Activated CD4-positive, alpha-beta T cell treated with anti-CD3 and anti-CD28 coated beads for 36 hours (primary cell): Measurements from ENCODE around the gene ZNF764. TPM values are rescaled to one million over a fixed set of nuclear protein-coding genes. Genes with fewer than 3 reads are reported as not detected.
A peak's percentile ranks its signal among the peaks of the same experiment; 100 is the strongest.

Experiments used
- ATAC-seq: fragments of 200-7000 bp; cut with Tn5 transposase; one replicate; pipeline ENCODE4 v1.10.0; 2021; ENCODE audit warnings: mild to moderate bottlenecking, moderate library complexity
- CTCF ChIA-PET: fragments of 350-600 bp; sonication (Branson Sonifier 250); formaldehyde crosslinking; loops from one replicate; lab custom pipeline; 2021; ENCODE audit warnings: antibody characterized with exemption; lab: Charles Lee
- POLR2A ChIA-PET: fragments of 350-600 bp; sonication (Branson Sonifier 250); formaldehyde crosslinking; loops from one replicate; lab custom pipeline; 2021; ENCODE audit warnings: antibody characterized with exemption, inconsistent platforms; lab: Charles Lee
- DNase-seq: peaks from one replicate; pipeline ENCODE4 v3.0.0-alpha.2; 2020
- H3K27ac Mint-ChIP-seq: one replicate; pipeline ENCODE4 v1.8.0; 2021; ENCODE audit warnings: mixed read lengths
- H3K27me3 Mint-ChIP-seq: one replicate; pipeline ENCODE4 v1.8.0; 2021; ENCODE audit warnings: mixed read lengths
- H3K36me3 Mint-ChIP-seq: one replicate; pipeline ENCODE4 v1.8.0; 2021; ENCODE audit warnings: low read depth, mixed read lengths
- H3K4me1 Mint-ChIP-seq: one replicate; pipeline ENCODE4 v1.8.0; 2021; ENCODE audit warnings: mixed read lengths
- H3K4me3 Mint-ChIP-seq: one replicate; pipeline ENCODE4 v1.8.0; 2021; ENCODE audit warnings: mild to moderate bottlenecking, moderate library complexity, mixed read lengths
- H3K9me3 Mint-ChIP-seq: one replicate; pipeline ENCODE4 v1.8.0; 2021; ENCODE audit warnings: low read depth, mixed read lengths
- intact Hi-C, 2 experiments: fragments of 100-400 bp; cut with DNase I in 1 of 2; cut with micrococcal nuclease in 1 of 2; formaldehyde crosslinking; loops; one replicate each; pipeline versions ENCODE4 v1.14.2 to v1.15.1; 2022 to 2024; cut with DNase I, micrococcal nuclease
- total RNA-seq, 2 experiments: library from RNA; stranded (reverse); gene quantifications; one replicate each; pipeline ENCODE4 v1.2.3, GENCODE V29; 2021

Gene ZNF764
- total RNA-seq, 2 experiments from 2014 or later = 8.0 to 11.2 TPM

DNA sequence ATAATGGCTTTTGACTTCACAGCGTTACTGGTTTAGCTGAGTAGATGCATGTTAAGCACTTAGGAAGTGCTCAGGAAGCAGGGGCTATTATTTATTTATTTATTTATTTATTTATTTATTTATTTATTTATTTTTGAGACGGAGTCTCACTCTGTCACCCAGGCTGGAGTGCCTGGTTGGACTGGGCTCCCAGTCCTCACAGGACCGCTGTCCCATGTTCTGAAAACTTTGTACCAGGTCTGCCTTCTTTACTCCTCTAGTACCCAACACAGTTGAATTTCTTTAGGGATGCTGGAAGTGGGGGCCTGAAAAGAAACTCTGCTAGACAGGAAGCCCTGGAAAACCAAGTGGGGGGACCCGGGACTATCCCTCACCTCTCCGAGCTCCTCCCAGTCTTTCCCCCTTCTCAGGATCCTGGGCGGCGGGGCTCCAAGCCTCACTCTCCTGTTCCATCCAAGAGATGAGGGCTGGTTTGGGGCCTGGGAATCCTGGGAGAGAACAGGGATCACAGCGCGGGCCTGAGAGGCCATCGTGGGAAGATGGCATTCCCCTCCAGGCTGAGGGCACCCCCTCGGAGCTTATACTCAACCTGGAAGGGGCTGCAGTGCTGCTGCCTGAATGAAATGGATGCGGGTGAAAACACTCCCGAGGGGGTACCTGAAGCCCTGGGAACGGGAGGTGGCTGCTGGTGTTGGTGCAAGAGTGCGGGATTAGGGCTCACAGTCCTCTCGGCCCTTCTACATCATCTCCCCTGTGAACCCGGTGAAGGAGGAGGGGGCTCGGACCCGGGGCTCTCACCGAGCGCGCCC, 12.7 kb upstream of the ZNF764 start:
- peaks cover 63% of the 10 kb centered on the region for H3K4me1 Mint-ChIP-seq
- H3K9me3 Mint-ChIP-seq = no peaks in the 10 kb centered on the region
- ChIA-PET CTCF (interaction anchor here (1.1 to 1.6 kb wide), 4 partner anchors 15 to 44 kb away, joined by 3 to 7 read pairs (median 3); partner anchors contain the start of gene ZNF785), POLR2A (interaction anchor here (1.2 to 2.2 kb wide), 4 partner anchors 13 to 141 kb away, joined by 5 to 21 read pairs (median 9); partner anchors contain the start of genes DCTPP1, ZNF747 and ZNF764)
- no peaks in the 10 kb centered on the region for H3K27me3 Mint-ChIP-seq
- peaks cover 8% of the 10 kb centered on the region for H3K36me3 Mint-ChIP-seq
- peak overlapping the region; percentile 87 for H3K4me3 Mint-ChIP-seq
- ATAC-seq = no peak
- DNase-seq = peak; percentile 34
- intact Hi-C loops = loop anchor here (1.0 kb wide), 2 partner anchors 13 to 36 kb away; partner anchors contain the start of gene ZNF764 (in 1 of the 2)
- H3K27ac Mint-ChIP-seq = peak overlapping the region; percentile 93

DNA sequence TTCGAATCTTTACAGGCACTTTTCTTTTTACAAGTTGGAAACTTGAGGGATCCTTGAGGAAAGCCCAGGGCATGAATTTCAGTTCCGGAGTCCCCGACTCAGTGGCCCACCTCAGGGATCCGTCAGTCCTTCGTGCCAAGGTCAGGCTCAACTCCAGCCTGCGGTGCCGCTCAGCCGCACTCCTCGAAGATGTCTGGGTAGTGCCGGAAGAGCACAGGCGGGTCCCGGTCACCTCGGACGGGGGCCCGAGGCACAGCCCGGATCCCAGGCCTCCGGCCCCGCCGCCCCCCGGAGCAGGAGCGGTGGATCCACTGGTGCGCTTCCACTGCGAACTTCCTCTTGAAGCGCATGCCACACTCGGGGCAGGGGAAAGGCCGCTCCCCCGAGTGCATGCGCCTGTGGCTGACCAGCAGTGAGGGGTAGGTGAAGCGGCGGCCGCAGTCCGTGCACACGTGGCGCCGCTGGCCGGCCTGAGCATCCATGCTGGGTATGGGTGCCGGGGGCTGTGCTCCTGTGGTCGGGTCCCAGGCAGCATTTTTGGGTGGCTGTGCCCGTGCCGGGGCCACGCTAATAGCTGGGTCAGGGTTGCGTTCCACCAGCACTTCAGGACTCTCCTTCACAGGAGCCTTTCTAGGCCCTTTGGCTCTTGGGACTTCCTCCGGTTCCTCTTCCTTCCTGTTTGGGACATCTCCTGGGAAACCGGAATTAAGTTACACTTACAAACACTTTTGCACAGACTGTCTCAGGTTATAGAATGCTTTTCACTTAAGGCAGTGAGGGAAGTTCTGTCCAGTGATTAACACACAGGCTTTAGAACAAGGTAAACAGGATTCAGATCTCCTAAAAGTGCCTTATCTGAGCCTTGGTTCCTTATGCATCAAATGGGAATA, 11.8 kb upstream of the ZNF764 start:
- CTCF ChIA-PET = interaction anchor here (1.1 to 1.2 kb wide), 2 partner anchors 34 to 43 kb away, joined by 3 read pairs; no protein-coding TSS in a partner anchor
- no peak overlapping the region for H3K27ac Mint-ChIP-seq

DNA sequence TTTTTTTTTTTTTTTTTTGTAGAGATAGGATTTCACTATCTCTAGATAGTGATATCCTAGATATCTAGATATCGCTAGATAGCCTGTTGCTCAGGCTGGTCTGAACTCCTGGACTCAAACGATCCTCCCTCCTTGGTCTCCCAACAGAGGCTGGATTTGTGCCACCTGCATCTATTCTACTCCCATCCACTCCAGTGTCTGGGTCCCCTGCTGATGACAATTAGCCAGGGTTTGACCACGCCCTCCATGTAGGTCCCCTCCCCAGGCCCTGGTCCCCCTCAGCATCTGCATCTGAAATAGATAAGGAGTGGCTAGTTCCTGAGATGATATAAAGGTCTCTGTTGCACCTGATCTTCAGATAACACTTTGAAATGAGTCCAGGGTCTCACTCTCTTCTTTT, 11.1 kb upstream of the ZNF764 start:
- H3K27me3 Mint-ChIP-seq = no peaks in the 10 kb centered on the region
- peaks cover 5% of the 10 kb centered on the region for H3K36me3 Mint-ChIP-seq
- ChIA-PET POLR2A (interaction anchor here (1.2 kb wide), 1 partner anchor 97 kb away, joined by 4 read pairs; the partner anchor contains the start of gene ITGAL), CTCF (no interaction called here)
- DNase-seq (no peak), ATAC-seq (no peak)
- no peak overlapping the region for H3K4me3 Mint-ChIP-seq
- H3K27ac Mint-ChIP-seq = peak overlapping the region; percentile 60
- intact Hi-C loops = loop anchor here in 1 of 2 experiments (5.0 kb wide), 2 partner anchors 88 to 97 kb away; partner anchors contain the start of genes FBRS and ITGAL
- peaks cover 50% of the 10 kb centered on the region for H3K4me1 Mint-ChIP-seq
- no peaks in the 10 kb centered on the region for H3K9me3 Mint-ChIP-seq

More for the DNA sequence above, 11.8 kb upstream of the ZNF764 start:
- H3K9me3 Mint-ChIP-seq = no peaks in the 10 kb centered on the region
- intact Hi-C loops = loop anchor here in 1 of 2 experiments (5.0 kb wide), 2 partner anchors 87 to 98 kb away; partner anchors contain the start of genes FBRS and ITGAL
- no peak for ATAC-seq
- no peak overlapping the region for H3K4me3 Mint-ChIP-seq
- no peak for DNase-seq
- POLR2A ChIA-PET = interaction anchor here (1.2 kb wide), 1 partner anchor 140 kb away, joined by 5 read pairs; the partner anchor contains the start of gene DCTPP1
- no peaks in the 10 kb centered on the region for H3K27me3 Mint-ChIP-seq
- H3K4me1 Mint-ChIP-seq = peaks cover 54% of the 10 kb centered on the region
- peaks cover 8% of the 10 kb centered on the region for H3K36me3 Mint-ChIP-seq

DNA sequence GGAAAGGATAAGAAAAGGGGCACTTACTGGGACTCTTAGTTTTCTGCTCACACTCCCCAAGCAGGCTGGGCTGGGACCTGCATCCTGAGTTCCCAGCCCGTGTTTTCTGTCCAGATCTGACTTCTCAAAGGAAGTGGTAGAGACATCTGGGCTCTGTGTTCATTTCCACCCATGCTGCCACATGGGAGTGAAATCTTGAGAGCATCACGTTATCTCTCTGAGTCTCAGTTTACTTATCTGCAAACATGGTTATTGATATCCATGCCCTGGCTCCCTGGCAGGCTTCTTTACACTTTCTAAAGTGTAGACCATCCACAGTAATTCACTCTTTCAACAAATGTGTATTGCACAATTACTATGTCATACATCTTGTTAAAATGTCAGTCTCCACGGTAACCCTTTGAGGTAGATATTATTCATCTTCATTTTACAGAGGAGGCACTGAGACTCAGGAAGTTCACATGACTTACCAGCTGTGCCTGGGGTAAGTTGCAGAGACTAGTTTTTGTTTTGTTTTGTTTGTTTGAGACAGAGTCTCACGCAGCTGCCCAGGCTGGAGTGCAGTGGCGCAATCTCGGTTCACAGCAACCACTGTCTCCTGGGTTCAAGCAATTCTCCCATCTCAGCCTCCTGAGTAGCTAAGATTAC, 9.9 kb upstream of the ZNF764 start:
- H3K36me3 Mint-ChIP-seq = peaks cover 4% of the 10 kb centered on the region
- ATAC-seq (peak; percentile 52), DNase-seq (peak; percentile 74)
- H3K27me3 Mint-ChIP-seq = no peaks in the 10 kb centered on the region
- intact Hi-C loops = loop anchor here (1.0 to 5.0 kb wide), 5 partner anchors 10 to 97 kb away; partner anchors contain the start of genes ZNF764 (in 2 of the 2), FBRS (in 1 of the 2) and ITGAL (in 1 of the 2)
- ChIA-PET POLR2A (interaction anchor here (0.7 to 1.2 kb wide), 4 partner anchors 10 to 96 kb away, joined by 3 to 6 read pairs (median 5); partner anchors contain the start of genes ITGAL, ZNF689, ZNF747 and ZNF764), CTCF (interaction anchor here (0.6 to 0.8 kb wide), 4 partner anchors 32 to 138 kb away, joined by 3 read pairs; partner anchors contain the start of genes DCTPP1 and ITGAL)
- H3K27ac Mint-ChIP-seq = peak overlapping the region; percentile 98
- H3K4me1 Mint-ChIP-seq = peaks cover 45% of the 10 kb centered on the region
- no peaks in the 10 kb centered on the region for H3K9me3 Mint-ChIP-seq
- peak overlapping the region; percentile 63 for H3K4me3 Mint-ChIP-seq

DNA sequence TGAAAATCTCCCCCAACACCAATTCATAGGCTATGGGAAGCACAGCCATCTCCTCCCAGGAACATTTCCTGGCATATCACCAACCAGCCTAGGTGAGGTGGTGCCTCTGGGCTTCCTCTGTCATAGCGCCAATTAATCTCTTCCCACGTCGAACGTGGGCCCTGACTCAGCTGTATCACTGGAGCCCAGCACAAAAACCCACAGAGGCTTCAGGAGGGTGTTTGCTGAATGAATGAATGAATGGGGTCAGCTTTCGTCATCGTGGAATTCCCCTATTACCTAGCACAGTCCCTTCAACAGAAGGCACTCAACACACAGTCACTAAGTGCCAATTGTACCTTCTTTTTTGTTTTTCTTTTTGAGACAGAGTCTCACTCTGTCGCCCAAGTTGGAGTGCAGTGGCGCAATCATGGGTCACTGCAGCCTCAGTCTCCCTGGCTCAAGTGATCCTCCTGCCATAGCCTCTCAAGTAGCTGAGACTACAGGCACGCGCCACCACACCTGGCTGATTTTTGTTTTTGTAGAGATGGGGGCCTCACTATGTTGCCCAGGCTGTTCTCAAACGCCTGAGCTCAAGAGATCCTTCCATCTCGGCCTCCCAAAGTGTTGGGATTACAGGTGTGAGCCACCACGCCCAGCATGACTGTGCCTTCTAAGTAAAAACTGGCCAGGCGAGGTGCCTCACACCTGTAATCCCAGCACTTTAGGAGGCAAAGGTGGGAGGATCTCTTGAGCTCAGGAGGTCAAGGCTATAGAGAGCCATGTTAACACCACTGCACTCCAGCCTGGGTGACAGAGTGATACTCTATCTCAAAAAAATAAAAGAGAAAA, 9.2 kb upstream of the ZNF764 start:
- Mint-ChIP-seq H3K27me3 (no peaks in the 10 kb centered on the region), H3K36me3 (peaks cover 3% of the 10 kb centered on the region), H3K4me3 (peak overlapping the region; percentile 63), H3K4me1 (peaks cover 42% of the 10 kb centered on the region), H3K9me3 (no peaks in the 10 kb centered on the region), H3K27ac (peak overlapping the region; percentile 98)
- ChIA-PET POLR2A (interaction anchor here (0.7 to 1.1 kb wide), 6 partner anchors 9 to 196 kb away, joined by 3 to 6 read pairs (median 4); partner anchors contain the start of genes ZNF689, ZNF747 and ZNF764), CTCF (interaction anchor here (0.6 to 2.2 kb wide), 4 partner anchors 9 to 326 kb away, joined by 3 to 9 read pairs (median 4); partner anchors contain the start of genes ZNF747 and ZNF764)
- intact Hi-C loops = loop anchor here (1.0 to 5.0 kb wide), 3 partner anchors 9 to 95 kb away; partner anchors contain the start of genes FBRS (in 1 of the 2), ITGAL (in 1 of the 2) and ZNF764 (in 1 of the 2)
- peak; percentile 47 for ATAC-seq
- peak; percentile 84 for DNase-seq

DNA sequence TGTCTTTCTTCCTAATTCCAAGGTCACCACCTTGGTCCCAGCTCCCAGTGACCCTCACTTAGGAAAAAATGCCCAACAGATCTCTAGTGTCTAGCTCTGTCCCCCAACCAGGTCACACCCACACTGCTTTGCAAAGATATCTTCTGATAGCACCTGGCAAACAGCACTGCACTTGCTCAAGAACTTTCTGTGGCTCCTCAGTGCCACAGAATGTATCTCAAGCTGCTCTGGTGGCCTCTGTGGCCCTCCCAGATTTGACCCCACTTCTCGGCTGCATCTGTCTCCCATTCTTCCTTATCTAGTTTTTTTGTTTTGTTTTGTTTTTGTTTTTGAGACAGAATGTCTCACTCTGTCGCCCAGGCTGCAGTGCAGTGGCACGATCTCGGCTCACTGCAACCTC, 8.4 kb upstream of the ZNF764 start:
- no peak for DNase-seq
- H3K9me3 Mint-ChIP-seq = no peaks in the 10 kb centered on the region
- intact Hi-C loops = loop anchor here in 1 of 2 experiments (5.0 kb wide), 2 partner anchors 91 to 94 kb away; partner anchors contain the start of genes FBRS and ITGAL
- CTCF ChIA-PET = interaction anchor here (1.1 to 2.2 kb wide), 2 partner anchors 9 to 31 kb away, joined by 5 to 9 read pairs; partner anchors contain the start of genes ZNF747 and ZNF764
- POLR2A ChIA-PET = interaction anchor here (0.6 to 1.1 kb wide), 4 partner anchors 8 to 91 kb away, joined by 3 to 6 read pairs (median 4); partner anchors contain the start of gene ZNF764
- peaks cover 40% of the 10 kb centered on the region for H3K4me1 Mint-ChIP-seq
- no peaks in the 10 kb centered on the region for H3K36me3 Mint-ChIP-seq
- H3K27me3 Mint-ChIP-seq = no peaks in the 10 kb centered on the region
- peak overlapping the region; percentile 93 for H3K27ac Mint-ChIP-seq
- H3K4me3 Mint-ChIP-seq = no peak overlapping the region
- ATAC-seq = no peak

DNA sequence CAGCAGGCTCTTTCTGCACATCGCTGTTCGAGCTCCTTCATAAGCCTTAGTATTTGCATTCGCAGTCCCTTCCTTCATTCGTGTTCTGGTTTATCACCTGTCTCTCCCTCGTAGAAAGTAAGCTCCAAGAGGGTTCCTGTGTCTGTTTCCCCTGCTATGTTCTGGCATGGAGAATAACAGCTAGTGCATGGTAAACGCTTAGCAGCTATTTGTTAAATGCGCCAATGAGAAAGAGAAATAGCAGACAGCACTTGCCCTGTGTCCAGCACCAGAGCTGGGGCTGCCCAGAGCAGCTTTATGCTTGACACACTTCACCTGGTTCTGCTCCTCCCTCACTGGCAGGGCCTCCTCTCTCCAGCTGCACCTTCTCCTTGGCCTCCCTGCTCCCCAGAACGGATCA, 7.8 kb upstream of the ZNF764 start:
- intact Hi-C loops = loop anchor here in 1 of 2 experiments (5.0 kb wide), 2 partner anchors 91 to 94 kb away; partner anchors contain the start of genes FBRS and ITGAL
- no peaks in the 10 kb centered on the region for H3K36me3 Mint-ChIP-seq
- H3K9me3 Mint-ChIP-seq = no peaks in the 10 kb centered on the region
- H3K4me3 Mint-ChIP-seq = no peak overlapping the region
- peak overlapping the region; percentile 93 for H3K27ac Mint-ChIP-seq
- DNase-seq (no peak), ATAC-seq (no peak)
- CTCF ChIA-PET = interaction anchor here (0.6 to 2.2 kb wide), 5 partner anchors 17 to 136 kb away, joined by 3 to 9 read pairs (median 5); partner anchors contain the start of genes DCTPP1, ZNF689 and ZNF747
- peaks cover 42% of the 10 kb centered on the region for H3K4me1 Mint-ChIP-seq
- no peaks in the 10 kb centered on the region for H3K27me3 Mint-ChIP-seq
- POLR2A ChIA-PET = interaction anchor here (0.6 to 0.7 kb wide), 2 partner anchors 8 to 29 kb away, joined by 5 read pairs; no protein-coding TSS in a partner anchor

DNA sequence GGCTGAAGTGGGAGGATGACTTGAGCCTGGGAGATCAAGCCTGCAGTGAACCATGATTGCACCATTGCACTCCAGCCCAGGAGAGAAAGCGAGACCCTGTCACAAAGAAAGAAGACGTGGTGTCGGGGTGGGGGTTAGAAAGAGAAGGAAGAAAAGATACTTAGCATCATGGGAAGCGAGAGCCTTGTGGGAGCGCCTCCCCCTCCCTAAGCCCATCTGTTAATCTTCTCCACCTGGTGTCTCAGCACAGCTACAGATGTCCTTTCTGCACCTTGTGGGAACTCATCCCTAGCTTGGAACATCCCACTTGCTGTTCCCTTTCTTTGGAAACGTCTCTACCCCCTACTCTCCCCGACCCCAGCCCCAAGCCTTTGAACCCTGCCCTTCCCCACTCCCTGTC, 7.4 kb upstream of the ZNF764 start:
- H3K4me1 Mint-ChIP-seq = peaks cover 41% of the 10 kb centered on the region
- no peaks in the 10 kb centered on the region for H3K9me3 Mint-ChIP-seq
- intact Hi-C loops = loop anchor here in 1 of 2 experiments (5.0 kb wide), 2 partner anchors 92 to 93 kb away; partner anchors contain the start of genes FBRS and ITGAL
- DNase-seq = no peak
- ChIA-PET POLR2A (interaction anchor here (0.6 to 0.7 kb wide), 3 partner anchors 8 to 474 kb away, joined by 3 to 5 read pairs (median 5); partner anchors contain the start of gene TBX6), CTCF (interaction anchor here (0.6 to 2.2 kb wide), 6 partner anchors 18 to 136 kb away, joined by 3 to 9 read pairs (median 4); partner anchors contain the start of genes DCTPP1, ZNF689 and ZNF747)
- no peaks in the 10 kb centered on the region for H3K36me3 Mint-ChIP-seq
- no peaks in the 10 kb centered on the region for H3K27me3 Mint-ChIP-seq
- H3K4me3 Mint-ChIP-seq = no peak overlapping the region
- ATAC-seq = no peak
- no peak overlapping the region for H3K27ac Mint-ChIP-seq

DNA sequence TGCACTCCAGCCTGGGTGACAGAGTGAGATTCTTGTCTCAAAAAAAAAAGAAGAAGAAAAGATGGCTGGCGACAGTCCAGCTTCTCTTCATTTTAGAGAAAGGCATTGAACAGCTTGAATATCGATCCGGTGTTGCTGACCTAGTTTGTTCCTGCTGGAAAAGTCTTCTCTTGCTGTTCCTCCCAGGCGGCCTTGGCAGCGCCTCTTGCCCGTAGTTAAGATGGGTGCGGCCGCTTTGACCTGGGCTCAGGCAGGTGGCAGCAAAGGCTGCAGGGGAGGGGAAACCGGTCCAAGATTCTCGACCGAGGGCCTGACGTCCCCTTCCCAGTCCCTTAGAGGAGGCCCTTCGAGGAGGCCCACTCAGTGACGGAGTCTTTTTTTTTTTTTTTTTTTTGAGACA, 3.8 kb upstream of the ZNF764 start:
- ATAC-seq (no peak), DNase-seq (no peak)
- Mint-ChIP-seq H3K9me3 (no peaks in the 10 kb centered on the region), H3K36me3 (no peaks in the 10 kb centered on the region), H3K27me3 (no peaks in the 10 kb centered on the region), H3K27ac (no peak overlapping the region), H3K4me1 (peaks cover 30% of the 10 kb centered on the region), H3K4me3 (peak overlapping the region; percentile 75)
- CTCF ChIA-PET = interaction anchor here (0.6 to 1.0 kb wide), 6 partner anchors 26 to 380 kb away, joined by 3 to 6 read pairs (median 3); no protein-coding TSS in a partner anchor
- POLR2A ChIA-PET = interaction anchor here (1.2 kb wide), 1 partner anchor 132 kb away, joined by 4 read pairs; the partner anchor contains the start of gene DCTPP1
- intact Hi-C loops = no loop called here
